Activated naive CD4-positive, alpha-beta T cell treated with anti-CD3 and anti-CD28 coated beads for 36 hours (primary cell): ENCODE results near the gene KIR3DL2. TPM values are rescaled to one million over a fixed set of nuclear protein-coding genes. Genes with fewer than 3 reads are reported as not detected.
"Not testable (repeated sequence)": the region's sequence is repeated elsewhere in the genome, so short reads cannot be mapped to it uniquely, and the experiment has no call there.

ENCODE experiments used
- CTCF ChIA-PET: fragments of 350-600 bp; sonication (Branson Sonifier 250); formaldehyde crosslinking; loops from one replicate; lab custom pipeline; 2021; ENCODE audit warnings: antibody characterized with exemption; lab: Charles Lee
- DNase-seq: peaks from one replicate; pipeline ENCODE4 v3.0.0-alpha.2; 2020
- H3K27ac Mint-ChIP-seq: one replicate; pipeline ENCODE4 v1.8.0; 2021; ENCODE audit warnings: mild to moderate bottlenecking, mixed read lengths
- H3K27me3 Mint-ChIP-seq: one replicate; pipeline ENCODE4 v1.8.0; 2021; ENCODE audit warnings: low read depth, mixed read lengths
- H3K36me3 Mint-ChIP-seq: one replicate; pipeline ENCODE4 v1.8.0; 2021; ENCODE audit warnings: low read depth, mixed read lengths
- H3K4me1 Mint-ChIP-seq: one replicate; pipeline ENCODE4 v1.8.0; 2021; ENCODE audit warnings: low read depth, mixed read lengths
- H3K4me3 Mint-ChIP-seq: one replicate; pipeline ENCODE4 v1.8.0; 2021; ENCODE audit warnings: mild to moderate bottlenecking, moderate library complexity, mixed read lengths
- H3K9me3 Mint-ChIP-seq: one replicate; pipeline ENCODE4 v1.8.0; 2021; ENCODE audit warnings: mixed read lengths
- intact Hi-C: fragments of 100-400 bp; cut with micrococcal nuclease; formaldehyde crosslinking; loops from one replicate; pipeline ENCODE4 v1.15.1; 2023
- total RNA-seq, 2 experiments: library from RNA; stranded (reverse); gene quantifications; one replicate each; pipeline ENCODE4 v1.2.3, GENCODE V29; 2021

KIR3DL2 gene
- total RNA-seq, 2 experiments from 2014 or later = 0.17 TPM; not detected in 1

DNA sequence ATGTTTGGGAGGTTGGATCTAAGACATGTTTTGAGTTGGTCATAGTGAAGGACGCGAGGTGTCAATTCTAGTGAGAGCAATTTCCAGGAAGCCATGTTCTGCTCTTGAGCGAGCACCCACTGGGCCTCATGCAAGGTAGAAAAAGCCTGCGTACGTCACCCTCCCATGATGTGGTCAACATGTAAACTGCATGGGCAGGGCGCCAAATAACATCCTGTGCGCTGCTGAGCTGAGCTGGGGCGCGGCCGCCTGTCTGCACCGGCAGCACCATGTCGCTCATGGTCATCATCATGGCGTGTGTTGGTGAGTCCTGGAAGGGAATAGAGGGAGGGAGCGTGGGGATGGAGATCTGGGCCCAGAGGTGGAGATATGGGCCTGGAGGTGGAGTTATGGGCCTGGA is 17.7 kb upstream of the KIR3DL2 start, which contains the start of gene KIR2DS4:
Gene KIR2DS4 (plus strand): TSS at position 181 of the 400 bp plus-strand sequence.
- H3K27ac Mint-ChIP-seq, intact Hi-C loops, H3K4me3 Mint-ChIP-seq, CTCF ChIA-PET, H3K4me1 Mint-ChIP-seq, DNase-seq, H3K9me3 Mint-ChIP-seq, H3K27me3 Mint-ChIP-seq, H3K36me3 Mint-ChIP-seq: not testable (repeated sequence)

DNA sequence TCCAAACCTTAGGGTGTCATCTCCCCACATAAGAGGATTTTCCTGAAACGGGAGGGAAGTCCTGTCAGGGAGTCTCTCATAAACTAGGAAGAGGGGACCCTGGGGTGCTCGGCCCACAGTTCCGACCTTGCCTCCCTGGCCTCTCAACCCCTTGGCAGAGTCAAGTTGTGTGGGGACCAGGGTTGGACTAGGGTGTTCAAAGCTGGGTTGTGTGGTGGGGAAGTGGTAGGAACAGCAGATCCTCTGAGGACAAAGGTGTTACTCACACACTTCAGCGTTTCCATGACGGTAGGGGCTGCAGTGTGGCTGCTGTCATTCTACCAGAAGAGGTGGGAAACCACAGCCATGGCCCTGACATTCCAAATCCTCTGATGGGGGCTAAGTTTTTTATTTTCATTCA is 15.1 kb upstream of the KIR3DL2 start:
- H3K9me3 Mint-ChIP-seq, H3K27me3 Mint-ChIP-seq, H3K27ac Mint-ChIP-seq, H3K4me1 Mint-ChIP-seq, H3K36me3 Mint-ChIP-seq, CTCF ChIA-PET, intact Hi-C loops, DNase-seq, H3K4me3 Mint-ChIP-seq: not testable (repeated sequence)

DNA sequence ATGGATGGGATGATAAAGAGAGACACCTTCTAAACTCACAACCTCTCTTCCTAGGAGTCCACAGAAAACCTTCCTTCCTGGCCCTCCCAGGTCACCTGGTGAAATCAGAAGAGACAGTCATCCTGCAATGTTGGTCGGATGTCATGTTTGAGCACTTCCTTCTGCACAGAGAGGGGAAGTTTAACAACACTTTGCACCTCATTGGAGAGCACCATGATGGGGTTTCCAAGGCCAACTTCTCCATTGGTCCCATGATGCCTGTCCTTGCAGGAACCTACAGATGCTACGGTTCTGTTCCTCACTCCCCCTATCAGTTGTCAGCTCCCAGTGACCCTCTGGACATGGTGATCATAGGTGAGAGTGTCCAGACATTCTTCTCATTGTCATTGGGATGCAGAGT is 12.7 kb upstream of the KIR3DL2 start:
- H3K4me3 Mint-ChIP-seq, H3K9me3 Mint-ChIP-seq, H3K4me1 Mint-ChIP-seq, CTCF ChIA-PET, intact Hi-C loops, DNase-seq, H3K36me3 Mint-ChIP-seq, H3K27ac Mint-ChIP-seq, H3K27me3 Mint-ChIP-seq: not testable (repeated sequence)

DNA sequence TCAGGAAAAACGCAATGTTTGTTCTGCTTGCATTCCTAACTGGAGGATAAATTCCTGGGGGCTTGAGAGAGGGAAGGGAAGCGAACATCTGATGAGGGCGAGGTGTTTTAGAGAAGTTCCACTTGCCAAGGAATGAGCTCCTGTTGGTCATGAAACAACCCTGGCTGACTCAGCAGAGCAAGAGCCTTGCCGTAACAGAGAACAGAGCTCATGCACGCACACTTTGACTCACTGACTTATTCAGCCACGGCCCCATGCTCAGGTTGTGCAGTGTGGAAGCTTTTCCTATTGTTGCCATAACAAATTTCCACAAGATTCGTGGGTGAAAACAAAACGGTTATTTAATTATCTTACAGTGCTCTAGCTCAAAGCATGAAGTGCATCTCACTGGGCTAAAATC is 7.1 kb upstream of the KIR3DL2 start:
- CTCF ChIA-PET = interaction anchor here (0.6 kb wide), 1 partner anchor 983 kb away, joined by 3 read pairs; no protein-coding TSS in a partner anchor
- H3K4me3 Mint-ChIP-seq, H3K9me3 Mint-ChIP-seq, H3K4me1 Mint-ChIP-seq, H3K36me3 Mint-ChIP-seq, intact Hi-C loops, DNase-seq, H3K27ac Mint-ChIP-seq: not testable (repeated sequence)
- H3K27me3 Mint-ChIP-seq = peaks cover 13% of the 10 kb centered on the region

DNA sequence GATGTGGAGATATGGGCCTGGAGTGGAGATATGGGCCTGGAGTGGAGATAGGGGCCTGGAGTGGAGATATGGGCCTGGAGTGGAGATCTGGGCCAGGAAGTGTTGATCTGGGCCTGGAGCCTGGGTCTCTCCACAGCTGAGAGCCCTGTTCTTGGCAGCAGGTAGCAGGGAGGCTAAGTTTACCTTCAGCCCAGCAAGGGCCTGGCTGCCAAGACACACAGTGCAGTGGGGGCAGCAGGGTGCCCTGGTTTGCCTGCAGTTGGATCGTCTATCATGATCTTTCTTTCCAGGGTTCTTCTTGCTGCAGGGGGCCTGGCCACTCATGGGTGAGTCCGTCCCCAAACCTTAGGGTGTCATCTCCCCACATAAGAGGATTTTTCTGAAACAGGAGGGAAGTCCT is 687 bp downstream of the KIR3DL2 start:
- no peak overlapping the region for H3K4me3 Mint-ChIP-seq
- peaks cover 10% of the 10 kb centered on the region for H3K27me3 Mint-ChIP-seq
- intact Hi-C loops = no loop called here

DNA sequence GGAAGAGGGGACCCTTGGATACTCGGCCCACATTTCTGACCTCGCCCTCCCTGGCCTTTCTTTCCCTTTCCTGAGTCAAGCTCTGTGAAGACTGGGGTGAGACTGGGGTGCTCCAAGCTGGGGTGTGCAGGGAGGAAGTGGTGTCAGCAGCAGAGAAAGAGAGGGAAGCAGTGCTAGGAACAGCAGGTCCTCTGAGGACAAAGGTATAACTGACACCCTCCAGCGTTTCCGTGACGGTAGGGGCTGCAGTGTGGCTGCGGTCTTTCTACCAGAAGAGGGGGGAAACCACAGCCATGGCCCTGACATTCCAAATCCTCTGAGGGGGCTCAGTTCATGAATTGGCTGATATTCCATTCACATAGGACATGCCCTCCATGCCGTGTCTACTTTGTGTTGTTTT is 1.1 kb downstream of the KIR3DL2 start:
- DNase-seq = no peak
- CTCF ChIA-PET = no interaction called here
- Mint-ChIP-seq H3K27me3 (peaks cover 10% of the 10 kb centered on the region), H3K27ac (no peak overlapping the region), H3K9me3 (no peaks in the 10 kb centered on the region), H3K36me3 (no peaks in the 10 kb centered on the region), H3K4me3 (no peak overlapping the region), H3K4me1 (no peaks in the 10 kb centered on the region)
- intact Hi-C loops = no loop called here

More for the DNA sequence above, 687 bp downstream of the KIR3DL2 start:
- H3K9me3 Mint-ChIP-seq = peaks cover 1% of the 10 kb centered on the region
- CTCF ChIA-PET = no interaction called here
- no peaks in the 10 kb centered on the region for H3K36me3 Mint-ChIP-seq
- no peak overlapping the region for H3K27ac Mint-ChIP-seq
- no peaks in the 10 kb centered on the region for H3K4me1 Mint-ChIP-seq
- no peak for DNase-seq

DNA sequence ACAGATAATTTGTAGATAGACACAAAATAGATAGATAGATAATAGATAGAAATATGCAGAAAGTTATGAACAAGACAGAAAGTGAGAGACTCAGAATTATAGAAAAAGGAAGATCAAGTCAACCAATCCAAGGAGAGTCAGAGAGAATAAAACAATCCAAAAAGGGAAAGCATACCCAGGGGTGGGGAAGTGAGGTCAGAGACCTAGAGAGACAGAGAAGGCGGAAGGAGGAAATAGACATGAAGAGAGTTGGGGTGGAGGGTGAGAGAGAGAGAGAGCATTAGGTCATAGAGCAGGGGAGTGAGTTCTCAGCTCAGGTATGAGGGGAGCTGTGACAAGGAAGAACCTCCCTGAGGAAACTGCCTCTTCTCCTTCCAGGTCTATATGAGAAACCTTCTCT is 5.0 kb downstream of the KIR3DL2 start:
- H3K4me3 Mint-ChIP-seq, H3K27ac Mint-ChIP-seq, CTCF ChIA-PET, intact Hi-C loops, H3K27me3 Mint-ChIP-seq, DNase-seq, H3K36me3 Mint-ChIP-seq, H3K4me1 Mint-ChIP-seq, H3K9me3 Mint-ChIP-seq: not testable (repeated sequence)

DNA sequence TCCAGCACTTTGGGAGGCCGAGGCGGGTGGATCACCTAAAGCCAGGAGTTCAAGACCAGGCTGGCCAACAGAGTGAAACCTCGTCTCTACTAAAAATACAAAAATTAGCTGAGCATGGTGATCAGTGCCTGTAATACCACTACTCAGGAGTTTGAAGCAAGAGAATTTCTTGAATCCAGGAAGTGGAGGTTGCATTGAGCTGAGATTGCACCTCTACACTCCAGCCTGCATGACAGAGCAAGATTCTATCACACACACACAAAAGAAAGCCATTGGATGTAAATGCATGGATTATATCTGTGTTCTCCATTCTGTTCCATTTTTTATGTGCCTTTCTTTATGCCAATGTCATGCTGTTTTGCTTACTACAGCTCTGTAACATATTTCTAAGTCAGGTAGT is 8.2 kb downstream of the KIR3DL2 start:
- H3K9me3 Mint-ChIP-seq, intact Hi-C loops, H3K27me3 Mint-ChIP-seq, H3K36me3 Mint-ChIP-seq, H3K4me3 Mint-ChIP-seq, H3K4me1 Mint-ChIP-seq, H3K27ac Mint-ChIP-seq, DNase-seq, CTCF ChIA-PET: not testable (repeated sequence)

DNA sequence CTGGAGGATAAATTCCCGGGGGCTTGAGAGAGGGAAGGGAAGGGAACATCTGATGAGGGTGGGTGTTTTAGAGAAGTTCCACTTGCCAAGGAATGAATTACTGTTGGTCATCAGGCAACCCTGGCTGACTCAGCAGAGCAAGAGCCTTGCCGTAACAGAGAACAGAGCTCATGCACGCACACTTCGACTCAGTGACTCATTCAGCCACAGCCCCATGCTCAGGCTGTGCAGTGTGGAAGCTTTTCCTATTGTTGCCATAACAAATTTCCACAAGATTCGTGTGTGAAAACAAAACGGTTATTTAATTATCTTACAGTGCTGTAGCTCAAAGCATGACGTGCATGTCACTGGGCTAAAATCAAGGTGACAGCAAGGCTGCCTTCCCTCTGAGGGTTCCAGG is 9.2 kb downstream of the KIR3DL2 start:
- H3K4me3 Mint-ChIP-seq, H3K9me3 Mint-ChIP-seq, intact Hi-C loops, H3K4me1 Mint-ChIP-seq, H3K36me3 Mint-ChIP-seq, H3K27ac Mint-ChIP-seq, CTCF ChIA-PET, H3K27me3 Mint-ChIP-seq, DNase-seq: not testable (repeated sequence)

DNA sequence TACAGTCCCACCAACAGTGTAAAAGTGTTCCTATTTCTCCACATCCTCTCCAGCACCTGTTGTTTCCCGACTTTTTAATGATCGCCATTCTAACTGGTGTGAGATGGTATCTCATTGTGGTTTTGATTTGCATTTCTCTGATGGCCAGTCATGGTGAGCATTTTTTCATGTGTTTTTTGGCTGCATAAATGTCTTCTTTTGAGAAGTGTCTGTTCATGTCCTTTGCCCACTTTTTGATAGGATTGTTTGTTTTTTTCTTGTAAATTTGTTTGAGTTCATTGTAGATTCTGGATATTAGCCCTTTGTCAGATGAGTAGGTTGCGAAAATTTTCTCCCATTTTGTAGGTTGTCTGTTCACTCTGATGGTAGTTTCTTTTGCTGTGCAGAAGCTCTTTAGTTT is 13.2 kb downstream of the KIR3DL2 start:
- CTCF ChIA-PET, intact Hi-C loops, H3K9me3 Mint-ChIP-seq, H3K36me3 Mint-ChIP-seq, H3K4me3 Mint-ChIP-seq, DNase-seq, H3K27me3 Mint-ChIP-seq, H3K27ac Mint-ChIP-seq, H3K4me1 Mint-ChIP-seq: not testable (repeated sequence)

DNA sequence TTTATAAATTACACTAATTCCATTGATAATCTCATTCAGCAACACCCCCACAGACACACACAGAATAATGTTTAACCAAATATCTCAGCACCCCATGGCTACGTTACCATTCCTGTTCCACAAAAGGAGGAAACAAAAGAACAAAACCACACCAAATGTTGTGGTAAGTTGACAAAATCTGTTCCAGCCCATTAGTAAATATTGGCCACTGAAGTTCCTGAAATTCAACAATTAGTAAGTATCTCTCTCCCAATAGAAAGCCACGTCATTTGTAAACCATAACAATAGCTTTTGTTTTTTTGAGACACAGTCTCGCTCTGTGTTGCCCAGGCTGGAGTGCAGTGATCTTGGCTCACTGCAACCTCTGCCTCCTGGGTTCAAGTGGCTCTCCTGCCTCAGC is 21.5 kb downstream of the KIR3DL2 start:
- peaks cover 10% of the 10 kb centered on the region for H3K27me3 Mint-ChIP-seq

DNA sequence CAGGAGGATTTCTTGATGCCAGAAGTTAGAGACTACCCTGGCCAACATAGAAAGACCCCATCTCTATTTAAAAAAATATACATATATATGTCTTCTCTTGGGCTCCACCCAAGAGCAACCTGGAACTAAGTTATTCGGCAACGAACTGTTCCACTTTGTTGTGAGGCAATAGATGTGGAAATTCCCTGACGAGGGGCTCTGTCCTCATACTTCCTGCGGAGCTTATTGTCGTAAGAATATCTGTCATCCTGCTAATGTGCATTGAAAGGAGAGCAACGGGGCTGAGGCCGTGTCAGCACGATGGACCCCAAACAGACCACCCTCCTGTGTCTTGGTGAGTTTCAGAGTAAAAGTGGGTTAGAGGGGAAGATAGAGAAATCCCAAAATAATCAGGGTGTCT is 23.7 kb downstream of the KIR3DL2 start, which contains the start of gene FCAR:
Gene FCAR (plus strand): TSS at position 246 of the 400 bp plus-strand sequence. CDS start 55 bp downstream, at position 301.
- H3K4me3 Mint-ChIP-seq = no peak within 1 kb of the TSS
- H3K36me3 Mint-ChIP-seq = no peaks in the 10 kb centered on the region
- intact Hi-C loops = no loop called here

More for the DNA sequence above, 21.5 kb downstream of the KIR3DL2 start:
- Mint-ChIP-seq H3K9me3 (peaks cover 3% of the 10 kb centered on the region), H3K4me3 (no peak overlapping the region), H3K27ac (no peak overlapping the region), H3K36me3 (no peaks in the 10 kb centered on the region), H3K4me1 (no peaks in the 10 kb centered on the region)
- intact Hi-C loops = no loop called here
- CTCF ChIA-PET = no interaction called here
- no peak for DNase-seq

DNA sequence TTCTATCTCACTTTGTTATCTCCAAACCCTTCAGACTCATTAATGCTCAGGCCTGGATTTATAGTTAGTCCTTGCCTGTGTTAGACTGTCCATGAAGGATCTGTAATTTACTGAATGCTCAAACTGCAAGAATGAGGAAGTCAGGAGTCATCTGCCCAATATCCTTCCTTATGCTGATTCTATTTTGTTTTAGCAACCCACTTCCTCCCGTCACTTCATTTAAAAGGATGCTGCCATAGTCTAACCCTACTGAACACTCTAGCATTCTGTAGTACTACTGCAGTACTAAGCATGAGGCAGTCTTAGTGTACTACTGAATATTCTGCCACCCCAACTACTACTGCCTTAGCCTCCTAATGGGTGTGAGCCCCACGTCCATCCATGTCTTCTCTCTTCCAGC is 25.3 kb downstream of the KIR3DL2 start:
- no peak overlapping the region for H3K27ac Mint-ChIP-seq
- no peaks in the 10 kb centered on the region for H3K4me1 Mint-ChIP-seq
- H3K27me3 Mint-ChIP-seq = peaks cover 4% of the 10 kb centered on the region
- CTCF ChIA-PET = no interaction called here
- peaks cover 3% of the 10 kb centered on the region for H3K9me3 Mint-ChIP-seq
- no peaks in the 10 kb centered on the region for H3K36me3 Mint-ChIP-seq
- no peak for DNase-seq
- H3K4me3 Mint-ChIP-seq = no peak overlapping the region
- intact Hi-C loops = no loop called here

More for the DNA sequence above, 23.7 kb downstream of the KIR3DL2 start, which contains the start of gene FCAR:
- Mint-ChIP-seq H3K27me3 (peaks cover 5% of the 10 kb centered on the region), H3K27ac (no peak within 1 kb of the TSS), H3K4me1 (no peaks in the 10 kb centered on the region), H3K9me3 (peaks cover 3% of the 10 kb centered on the region)
- DNase-seq = no peak
- CTCF ChIA-PET = interaction anchor here (1.7 kb wide), 1 partner anchor 222 kb away, joined by 7 read pairs; no protein-coding TSS in a partner anchor
